ENCODE data around the gene SYT8. TPM values are rescaled to one million over a fixed set of nuclear protein-coding genes. Genes with fewer than 3 reads are reported as not detected.

SYT8 gene
- total RNA-seq, 1 experiment from 2014 or later = 308 TPM

GRCh38 chr11:1834062-1834610, 654 bp upstream of the SYT8 start:
- Mint-ChIP-seq H3K27me3 (ENCODE audit: insufficient read depth, unreplicated experiment) (no peaks in the 10 kb centered on the region), H3K36me3 (ENCODE audit: insufficient read depth, unreplicated experiment) (peaks cover 30% of the 10 kb centered on the region), H3K9me3 (ENCODE audit: unreplicated experiment) (no peaks in the 10 kb centered on the region), H3K4me3 (ENCODE audit: unreplicated experiment) (peak overlapping the region; percentile 78), H3K4me1 (ENCODE audit: insufficient read depth, unreplicated experiment) (peaks cover 40% of the 10 kb centered on the region), H3K27ac (ENCODE audit: low read depth, unreplicated experiment) (peak overlapping the region; percentile 89)
- BruUV-seq (replicated peaks) = no TSS peak
- intact Hi-C loops (cut with micrococcal nuclease) = loop anchor here (2.0 to 10.0 kb wide), 2 partner anchors 181 to 279 kb away; no protein-coding TSS in a partner anchor
- DNase-seq (ENCODE audit: unreplicated experiment) = peak; percentile 95
- ChIA-PET POLR2A (interaction anchor here (0.6 to 7.8 kb wide), 26 partner anchors 9 to 1592 kb away, joined by 3 to 115 read pairs (median 4); partner anchors contain the start of genes CTSD, IFITM10 and KRTAP5-6), CTCF (interaction anchor here (0.6 to 5.8 kb wide), 29 partner anchors 10 to 318 kb away, joined by 3 to 171 read pairs (median 7); partner anchors contain the start of genes IFITM10 and MRPL23)
- no peak for TF ChIP-seq CTCF (IDR thresholded peaks at IDR 0.05; ENCODE audit: unreplicated experiment)

- DNase-seq (ENCODE audit: unreplicated experiment) = no peak
- Mint-ChIP-seq H3K9me3 (ENCODE audit: unreplicated experiment) (no peaks in the 10 kb centered on the region), H3K27me3 (ENCODE audit: insufficient read depth, unreplicated experiment) (no peaks in the 10 kb centered on the region), H3K36me3 (ENCODE audit: insufficient read depth, unreplicated experiment) (peaks cover 40% of the 10 kb centered on the region), H3K4me3 (ENCODE audit: unreplicated experiment) (peak overlapping the region; percentile 78), H3K27ac (ENCODE audit: low read depth, unreplicated experiment) (peak overlapping the region; percentile 89), H3K4me1 (ENCODE audit: insufficient read depth, unreplicated experiment) (peaks cover 30% of the 10 kb centered on the region)
- intact Hi-C loops (cut with micrococcal nuclease) = loop anchor here (2.0 to 10.0 kb wide), 4 partner anchors 42 to 315 kb away; no protein-coding TSS in a partner anchor
- ChIA-PET POLR2A (interaction anchor here (0.6 to 7.8 kb wide), 7 partner anchors 63 to 142 kb away, joined by 3 to 115 read pairs (median 7); no protein-coding TSS in a partner anchor), CTCF (interaction anchor here (0.5 to 5.7 kb wide), 3 partner anchors 142 to 201 kb away, joined by 3 to 42 read pairs (median 21); no protein-coding TSS in a partner anchor)
- no peak for TF ChIP-seq CTCF (IDR thresholded peaks at IDR 0.05; ENCODE audit: unreplicated experiment)
- no TSS peak for BruUV-seq (replicated peaks)
These were observed 851 bp downstream of the SYT8 start for GRCh38 chr11:1835671-1836010.

GRCh38 chr11:1836011-1836945, 1.5 kb downstream of the SYT8 start:
- intact Hi-C loops (cut with micrococcal nuclease) = loop anchor here (2.0 to 10.0 kb wide), 3 partner anchors 41 to 315 kb away; no protein-coding TSS in a partner anchor
- no peak for TF ChIP-seq CTCF (IDR thresholded peaks at IDR 0.05; ENCODE audit: unreplicated experiment)
- Mint-ChIP-seq H3K36me3 (ENCODE audit: insufficient read depth, unreplicated experiment) (peaks cover 47% of the 10 kb centered on the region), H3K9me3 (ENCODE audit: unreplicated experiment) (no peaks in the 10 kb centered on the region), H3K4me1 (ENCODE audit: insufficient read depth, unreplicated experiment) (peaks cover 26% of the 10 kb centered on the region), H3K27ac (ENCODE audit: low read depth, unreplicated experiment) (no peak overlapping the region), H3K4me3 (ENCODE audit: unreplicated experiment) (peak overlapping the region; percentile 78), H3K27me3 (ENCODE audit: insufficient read depth, unreplicated experiment) (no peaks in the 10 kb centered on the region)
- DNase-seq (ENCODE audit: unreplicated experiment) = no peak
- POLR2A ChIA-PET = interaction anchor here (0.6 to 7.8 kb wide), 12 partner anchors 9 to 142 kb away, joined by 3 to 115 read pairs (median 4); partner anchors contain the start of genes CTSD and IFITM10
- BruUV-seq (replicated peaks) = no TSS peak
- CTCF ChIA-PET = interaction anchor here (0.5 to 5.7 kb wide), 12 partner anchors 10 to 201 kb away, joined by 3 to 42 read pairs (median 4); partner anchors contain the start of gene IFITM10

All from MCF 10A (cell line).